Mesodermal cell (in vitro differentiated cells): ENCODE data around the gene PFKFB2.
A peak's percentile ranks its signal among the peaks of the same experiment; 100 is the strongest.
"Not testable (repeated sequence)": the region's sequence is repeated elsewhere in the genome, so short reads cannot be mapped to it uniquely, and the experiment has no call there.

Experiments used
- H3K27ac ChIP-seq: 2 replicates; pipeline ENCODE4 v1.7.0; 2013; ENCODE audit warnings: mild to moderate bottlenecking, low read depth, low read length, moderate library complexity; ENCODE audit not compliant: severe bottlenecking
- H3K36me3 ChIP-seq: 2 replicates; pipeline ENCODE4 v1.7.1; 2013; ENCODE audit warnings: mild to moderate bottlenecking, low read length, moderate library complexity; ENCODE audit not compliant: control insufficient read depth, insufficient read depth
- H3K4me1 ChIP-seq: one replicate; pipeline ENCODE4 v1.7.1; 2013; ENCODE audit warnings: mild to moderate bottlenecking, low read length; ENCODE audit not compliant: insufficient read depth, control insufficient read depth, poor library complexity, severe bottlenecking
- H3K4me3 ChIP-seq: 2 replicates; pipeline ENCODE4 v1.7.0; 2013; ENCODE audit warnings: low read length, control low read depth, mild to moderate bottlenecking; ENCODE audit not compliant: insufficient read depth, poor library complexity, severe bottlenecking; ENCODE audit errors: extremely low read depth
- H3K9me3 ChIP-seq: 2 replicates; pipeline ENCODE4 v1.7.1; 2013; ENCODE audit warnings: mild to moderate bottlenecking, low read length, moderate library complexity; ENCODE audit not compliant: control insufficient read depth
- WGBS, 2 experiments: methylation state at CpG; one replicate each; pipeline ENCODE4 v1.1.5; 2013; ENCODE audit warnings: missing lambda C conversion rate in 2 of 2; ENCODE audit not compliant: insufficient coverage in 2 of 2; 5-methylcytosine and 5-hydroxymethylcytosine counted together

The PFKFB2 gene

DNA sequence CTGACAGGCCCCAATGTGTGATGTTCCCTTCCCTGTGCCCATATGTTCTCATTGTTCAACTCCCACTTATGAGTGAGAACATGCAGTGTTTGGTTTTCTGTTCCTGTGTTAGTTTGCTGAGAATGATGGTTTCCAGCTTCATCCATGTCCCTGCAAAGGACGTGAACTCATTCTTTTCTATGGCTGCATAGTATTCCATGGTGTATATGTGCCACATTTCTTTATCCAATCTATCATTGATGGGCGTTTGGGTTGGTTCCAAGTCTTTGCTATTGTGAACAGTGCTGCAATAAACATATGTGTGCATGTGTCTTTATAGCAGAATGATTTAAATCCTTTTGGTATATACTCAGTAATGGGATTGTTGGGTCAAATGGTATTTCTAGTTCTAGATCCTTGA, 11.7 kb upstream of the PFKFB2 start:
- WGBS, 2 experiments: no CpG with 5 or more reads among the region's 2 CpGs
- H3K27ac ChIP-seq, H3K36me3 ChIP-seq, H3K4me3 ChIP-seq, H3K4me1 ChIP-seq, H3K9me3 ChIP-seq: not testable (repeated sequence)

DNA sequence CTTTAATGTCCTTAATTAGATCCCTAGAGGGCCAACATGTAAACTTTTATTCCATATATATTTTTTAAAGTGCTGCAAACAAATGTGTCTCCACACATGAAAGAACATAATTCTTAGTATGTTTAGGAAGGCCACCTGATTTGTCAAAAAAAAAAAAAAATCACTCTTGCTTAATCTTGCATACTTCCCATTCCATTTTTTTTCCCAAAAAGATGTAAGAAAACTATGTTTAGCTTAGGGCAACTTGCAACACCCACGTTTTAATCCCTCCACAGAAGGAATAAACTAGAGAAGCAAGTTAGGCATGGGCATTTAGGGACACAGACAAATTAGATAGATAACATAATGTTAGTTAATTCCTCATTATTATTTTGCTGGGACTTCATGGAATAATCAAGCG, 7.6 kb upstream of the PFKFB2 start:
- no peak overlapping the region for H3K27ac ChIP-seq
- no peaks in the 10 kb centered on the region for H3K9me3 ChIP-seq
- H3K4me3 ChIP-seq: no peak overlapping the region
- 80% methylated on average over 1 of the region's 2 CpGs; no CpG with 5 or more reads in 1 of the 2 experiments for WGBS, 2 experiments
- H3K4me1 ChIP-seq: peaks cover 7% of the 10 kb centered on the region
- H3K36me3 ChIP-seq: peaks cover 29% of the 10 kb centered on the region

- Histone ChIP-seq H3K4me3 (no peak overlapping the region), H3K4me1 (peaks cover 4% of the 10 kb centered on the region), H3K36me3 (peaks cover 27% of the 10 kb centered on the region), H3K27ac (no peak overlapping the region), H3K9me3 (no peaks in the 10 kb centered on the region)
- WGBS, 2 experiments: no CpG with 5 or more reads among the region's 1 CpG
These were observed 5.6 kb upstream of the PFKFB2 start for GRCh38 chr1:207047505-207047904.

GRCh38 chr1:207048041-207048440, 5.0 kb upstream of the PFKFB2 start:
- Histone ChIP-seq H3K4me3 (no peak overlapping the region), H3K27ac (no peak overlapping the region), H3K36me3 (peaks cover 26% of the 10 kb centered on the region), H3K9me3 (no peaks in the 10 kb centered on the region), H3K4me1 (peaks cover 4% of the 10 kb centered on the region)
- WGBS, 2 experiments: 91 to 92% methylated on average over 5 of the region's 6 CpGs

DNA sequence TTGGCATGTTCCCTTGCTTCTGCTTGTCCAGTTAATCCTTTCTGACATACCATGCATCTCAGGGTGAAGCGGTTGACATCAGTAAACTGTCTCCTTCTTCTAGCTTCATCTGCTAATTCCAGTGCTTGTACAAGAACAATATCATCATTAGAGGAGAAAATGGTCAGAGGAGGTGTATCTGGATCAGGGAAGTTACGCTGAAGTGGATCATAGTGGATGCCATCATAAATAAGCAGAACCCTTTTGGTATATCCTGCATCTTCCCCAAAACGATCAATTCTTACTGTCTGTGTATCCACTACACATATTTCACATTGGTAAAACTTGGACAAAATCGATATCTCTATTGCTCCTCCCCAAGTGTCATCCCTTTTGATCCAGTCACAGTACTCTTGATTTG, 4.0 kb upstream of the PFKFB2 start:
- H3K36me3 ChIP-seq: peaks cover 26% of the 10 kb centered on the region
- 94 to 96% methylated on average over 3 of the region's 4 CpGs for WGBS, 2 experiments
- peak overlapping the region; percentile 97 for H3K4me3 ChIP-seq

GRCh38 chr1:207049514-207049913, 3.6 kb upstream of the PFKFB2 start:
- 74 to 80% methylated on average over 6 to 8 of the region's 8 CpGs for WGBS, 2 experiments
- Histone ChIP-seq H3K4me1 (peaks cover 4% of the 10 kb centered on the region), H3K4me3 (peak overlapping the region; percentile 97), H3K9me3 (no peaks in the 10 kb centered on the region), H3K27ac (no peak overlapping the region), H3K36me3 (peaks cover 26% of the 10 kb centered on the region)

More for the DNA sequence above, 4.0 kb upstream of the PFKFB2 start:
- Histone ChIP-seq H3K27ac (no peak overlapping the region), H3K9me3 (no peaks in the 10 kb centered on the region), H3K4me1 (peaks cover 4% of the 10 kb centered on the region)

DNA sequence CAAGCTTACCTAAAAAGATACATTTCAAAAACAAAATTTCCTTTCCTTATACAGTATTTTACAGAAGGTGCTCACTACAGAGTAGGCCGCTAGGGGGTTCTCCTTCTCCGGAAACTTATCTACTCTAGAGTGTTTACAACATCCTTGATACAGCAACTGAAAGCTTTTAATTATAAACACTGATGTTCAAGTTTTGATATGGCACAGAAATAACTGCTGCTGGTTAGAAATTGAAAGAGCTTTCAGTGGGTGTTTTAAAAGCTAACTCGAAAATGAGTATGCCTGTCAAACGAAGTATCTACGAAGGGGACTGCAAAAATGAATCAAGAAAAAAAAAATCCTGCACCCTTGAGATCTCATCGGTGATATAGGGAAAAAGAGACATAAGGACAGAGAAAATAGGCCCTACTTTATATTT, 3.1 kb upstream of the PFKFB2 start:
- peak overlapping the region; percentile 93 for H3K27ac ChIP-seq
- H3K36me3 ChIP-seq: peaks cover 26% of the 10 kb centered on the region
- H3K9me3 ChIP-seq: no peaks in the 10 kb centered on the region
- 0% methylated on average over 3 to 4 of the region's 6 CpGs for WGBS, 2 experiments
- H3K4me3 ChIP-seq: peak overlapping the region; percentile 97
- H3K4me1 ChIP-seq: peaks cover 4% of the 10 kb centered on the region

- H3K27ac ChIP-seq: peak overlapping the region; percentile 93
- H3K9me3 ChIP-seq: no peaks in the 10 kb centered on the region
- 2 to 5% methylated on average over 29 to 46 of the region's 47 CpGs for WGBS, 2 experiments
- peaks cover 24% of the 10 kb centered on the region for H3K36me3 ChIP-seq
- peak overlapping the region; percentile 97 for H3K4me3 ChIP-seq
- peaks cover 4% of the 10 kb centered on the region for H3K4me1 ChIP-seq
These were observed 2.4 kb upstream of the PFKFB2 start for GRCh38 chr1:207050480-207051190.

GRCh38 chr1:207051191-207051943, 1.7 kb upstream of the PFKFB2 start, which contains the start of gene YOD1:
TSS of gene YOD1 (minus strand) at chr1:207051208. CDS start at chr1:207051030, 178 bp downstream.
- H3K9me3 ChIP-seq: no peaks in the 10 kb centered on the region
- WGBS, 2 experiments: 84 to 86% methylated on average over 9 to 10 of the region's 15 CpGs
- peak within 1 kb of the TSS; percentile 97 for H3K4me3 ChIP-seq
- peaks cover 21% of the 10 kb centered on the region for H3K36me3 ChIP-seq
- peak within 1 kb of the TSS; percentile 93 for H3K27ac ChIP-seq
- peaks cover 4% of the 10 kb centered on the region for H3K4me1 ChIP-seq

DNA sequence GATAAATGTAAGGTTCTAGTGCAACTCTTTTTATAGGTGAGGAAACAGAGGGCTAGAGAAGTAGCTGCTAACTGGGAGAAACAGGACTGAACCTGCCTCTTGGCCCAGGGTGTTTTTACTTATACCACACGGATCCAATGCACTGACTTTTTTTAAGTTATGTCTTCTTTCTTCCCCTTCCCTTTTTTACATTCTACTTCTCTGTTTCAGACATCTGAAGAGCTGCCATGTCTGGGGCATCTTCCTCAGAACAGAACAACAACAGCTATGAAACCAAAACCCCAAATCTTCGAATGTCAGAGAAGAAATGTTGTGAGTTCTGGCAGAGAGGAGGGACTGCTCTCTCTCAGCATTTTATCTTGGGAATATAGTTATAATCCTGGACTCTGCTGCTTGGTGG, 1.4 kb downstream of the PFKFB2 start:
- WGBS, 2 experiments: 100% methylated on average over 1 of the region's 2 CpGs; no CpG with 5 or more reads in 1 of the 2 experiments
- Histone ChIP-seq H3K36me3 (peaks cover 2% of the 10 kb centered on the region), H3K4me1 (peaks cover 2% of the 10 kb centered on the region), H3K9me3 (no peaks in the 10 kb centered on the region), H3K27ac (no peak overlapping the region), H3K4me3 (no peak overlapping the region)
